CD4-positive, alpha-beta T cell (primary cell): ENCODE measurements around the gene DNAH7. TPM values are rescaled to one million over a fixed set of nuclear protein-coding genes. Genes with fewer than 3 reads are reported as not detected.

Source experiments
- total RNA-seq, 174 experiments: library from RNA in 2 of 174; stranded (reverse) in 2 of 174; gene quantifications; one replicate each; pipeline ENCODE4 v1.2.3 and lab custom pipeline; 2021 to 2026

DNAH7 gene
- total RNA-seq, 2 experiments from 2014 or later: not detected

Other genes with a start within 250 kb of the DNAH7 start
- gene STK17B, start 102.7 kb upstream of the DNAH7 start, total RNA-seq: 100 to 1,000 TPM; 645 to 648 TPM